Activated CD4-positive, alpha-beta T cell treated with anti-CD3 and anti-CD28 coated beads, Interleukin-10, Interleukin-2, amounts not matched to agents 100 ng/mL and 50 ng/mL, durations not matched to agents 16 hours and 8 hours (primary cell): ENCODE results near the gene JARID2.

ENCODE experiments used
- DNase-seq: peaks from one replicate; pipeline ENCODE4 v3.0.0-alpha.2; 2020

The JARID2 gene

DNA sequence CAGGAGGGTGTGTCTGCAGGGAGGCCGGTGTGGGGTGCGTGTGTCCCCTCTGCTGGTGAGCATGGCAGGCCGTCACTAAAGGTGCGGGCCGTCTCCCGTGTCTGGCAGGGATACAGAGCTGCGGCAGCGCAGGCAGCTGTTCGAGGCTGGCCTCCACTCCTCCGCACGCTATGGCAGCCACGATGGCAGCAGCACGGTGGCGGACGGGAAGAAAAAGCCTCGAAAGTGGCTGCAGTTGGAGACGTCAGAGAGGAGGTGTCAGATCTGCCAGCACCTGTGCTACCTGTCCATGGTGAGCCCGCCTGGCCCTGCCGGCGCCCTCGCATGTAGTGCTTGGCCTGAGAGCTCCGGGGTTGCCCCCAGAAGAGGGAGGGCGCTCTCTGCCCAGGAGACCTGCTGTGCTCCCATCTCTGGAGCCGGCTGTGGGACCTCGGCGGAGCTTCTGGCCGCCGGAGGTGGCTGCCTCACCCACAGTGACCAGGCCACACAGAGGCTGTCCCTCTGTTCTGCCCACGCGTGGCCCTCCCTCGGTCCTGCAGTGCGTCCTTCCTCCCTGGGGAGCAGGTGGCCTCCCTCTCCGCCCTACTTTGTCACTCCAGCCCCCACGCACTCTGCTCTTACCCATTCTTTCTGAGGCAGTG, 267.4 kb downstream of the JARID2 start:
- DNase-seq: no peak

DNA sequence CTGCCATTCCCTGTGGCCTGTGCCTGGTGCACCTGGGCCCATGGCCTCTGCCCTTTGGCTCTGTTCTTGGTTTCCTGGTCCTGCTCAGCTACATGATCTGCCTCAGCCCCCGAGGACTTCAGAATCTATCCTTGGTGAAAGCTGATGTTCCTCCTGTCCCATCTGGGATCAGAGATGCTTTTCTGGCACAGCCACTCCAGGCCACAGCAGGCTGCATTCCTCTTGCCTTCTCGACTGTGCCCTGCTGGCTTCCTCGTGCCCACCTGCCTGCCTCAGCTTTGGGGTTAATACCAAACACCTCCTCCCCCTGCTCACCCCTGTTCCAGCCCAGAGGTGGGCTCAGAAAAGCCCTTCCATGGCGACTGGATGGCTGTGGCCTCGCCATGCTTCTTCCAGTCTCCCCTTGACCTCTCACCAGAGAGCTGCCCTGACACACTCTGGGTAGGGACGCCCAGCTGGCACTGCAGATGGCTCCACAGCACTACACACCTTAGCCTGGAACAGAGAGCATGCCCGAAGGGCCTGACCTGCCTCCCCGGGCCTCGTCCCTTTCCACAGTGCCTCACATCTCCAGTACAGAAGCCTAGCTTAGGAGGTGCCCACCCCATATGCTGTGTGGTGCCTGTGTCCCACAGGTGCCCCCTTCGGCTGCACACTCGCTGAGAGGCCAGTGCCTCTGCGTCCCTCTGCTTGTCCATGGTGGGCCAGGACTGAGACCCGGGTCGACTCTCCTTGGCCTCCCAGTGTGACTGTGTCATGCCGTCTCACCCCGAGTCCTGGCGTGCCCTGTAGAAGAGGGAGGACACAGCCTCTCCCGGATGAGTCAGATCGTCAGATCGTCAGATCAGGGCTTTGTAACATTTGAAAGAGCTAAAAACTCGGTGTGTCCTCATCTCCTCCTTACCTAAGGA, 268.2 kb downstream of the JARID2 start:
- no peak for DNase-seq

- no peak for DNase-seq
Observed at GRCh38 chr6:15515226-15515625, 269.4 kb downstream of the JARID2 start.

DNA sequence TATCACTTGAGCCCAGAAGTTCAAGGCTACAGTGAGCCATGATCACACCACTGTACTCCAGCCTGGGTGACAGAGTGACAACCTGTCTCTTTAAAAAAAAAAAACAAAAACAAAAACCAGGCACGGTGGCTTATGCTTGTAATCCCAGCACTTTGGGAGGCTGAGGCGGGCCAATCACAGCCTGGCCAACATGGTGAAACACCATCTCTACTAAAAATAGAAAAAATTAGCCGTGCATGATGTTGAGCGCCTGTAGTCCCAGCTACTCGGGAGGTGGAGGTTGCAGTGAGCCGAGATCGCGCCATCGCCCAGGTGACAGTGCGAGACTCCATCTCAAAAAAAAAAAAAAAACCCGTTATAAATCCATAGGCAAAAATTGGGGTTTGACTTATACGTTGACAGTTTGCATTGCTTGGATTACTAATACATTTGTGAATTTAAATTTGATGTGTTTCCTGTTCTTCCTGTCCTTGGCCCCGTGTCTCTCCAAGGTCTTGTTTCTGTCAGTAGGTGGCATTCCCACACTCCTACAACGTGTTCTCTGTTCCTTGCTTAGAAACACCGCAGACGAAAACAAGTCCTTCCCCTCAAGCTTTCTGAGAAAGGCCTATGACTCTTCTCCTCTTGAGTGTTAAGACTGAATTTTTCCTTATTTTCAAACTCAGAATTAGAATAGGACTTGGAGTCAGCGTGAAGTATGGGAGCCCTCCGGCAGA, 269.9 kb downstream of the JARID2 start:
- no peak for DNase-seq

- DNase-seq: no peak
Observed at GRCh38 chr6:15516378-15516777, 270.5 kb downstream of the JARID2 start.

DNA sequence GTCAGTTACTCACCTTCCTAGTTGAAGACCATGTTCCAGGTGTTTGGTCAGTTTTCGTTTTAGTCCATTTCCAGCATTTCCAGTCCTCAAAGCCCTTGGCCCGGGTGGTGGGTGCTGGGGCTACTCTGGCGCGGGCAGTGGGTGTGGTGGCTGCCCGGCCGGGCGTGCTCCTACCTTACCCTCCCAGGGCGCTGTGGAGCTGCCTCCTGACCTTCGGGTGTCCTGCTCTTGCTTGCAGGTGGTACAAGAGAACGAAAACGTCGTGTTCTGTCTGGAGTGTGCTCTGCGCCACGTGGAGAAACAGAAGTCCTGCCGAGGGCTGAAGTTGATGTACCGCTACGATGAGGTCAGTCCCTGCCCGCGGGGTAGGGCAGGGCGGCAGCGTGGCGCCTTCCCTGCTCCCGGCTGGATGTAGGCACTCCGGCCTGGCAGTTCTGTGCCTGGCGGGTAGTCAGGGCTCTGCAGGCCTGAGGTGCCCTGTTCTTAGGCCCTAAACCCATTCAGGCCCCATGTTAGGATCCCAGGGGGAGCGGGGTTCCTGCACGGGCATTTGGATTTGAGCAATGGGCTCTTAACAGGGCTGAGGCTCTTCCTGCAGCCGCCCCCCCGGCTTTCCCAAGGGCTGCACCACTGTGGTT, 271.2 kb downstream of the JARID2 start:
- no peak for DNase-seq

- DNase-seq: no peak
Observed at GRCh38 chr6:15517600-15517999, 271.7 kb downstream of the JARID2 start.

GRCh38 chr6:15518057-15518456, 272.2 kb downstream of the JARID2 start:
- DNase-seq: no peak

- no peak for DNase-seq
Observed at GRCh38 chr6:15518878-15519277, 273.0 kb downstream of the JARID2 start.

- DNase-seq: no peak
Observed at GRCh38 chr6:15519681-15520080, 273.8 kb downstream of the JARID2 start.

- DNase-seq: no peak
Observed at GRCh38 chr6:15520626-15521203, 274.8 kb downstream of the JARID2 start.

DNA sequence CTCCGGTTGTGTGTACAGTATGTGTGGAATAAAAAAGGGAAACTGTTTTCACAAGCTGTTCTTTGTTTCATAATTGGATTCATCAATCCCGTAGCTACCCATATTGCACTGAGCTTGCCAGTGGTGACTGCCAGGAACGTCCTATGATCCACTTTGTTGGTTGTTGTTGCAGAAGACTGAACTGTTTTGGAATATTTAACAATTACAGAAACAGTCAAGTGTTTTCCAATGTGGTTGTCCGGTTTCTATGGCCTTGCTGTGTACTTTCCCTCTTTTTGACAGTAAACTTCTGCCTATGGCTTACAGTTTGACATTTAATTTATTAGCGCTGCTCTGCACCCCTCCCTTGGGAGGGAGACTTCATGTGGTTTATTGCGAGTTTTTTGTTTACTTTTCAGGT, 275.7 kb downstream of the JARID2 start:
- no peak for DNase-seq

GRCh38 chr6:15522026-15522425, 276.2 kb downstream of the JARID2 start:
- DNase-seq: no peak

DNA sequence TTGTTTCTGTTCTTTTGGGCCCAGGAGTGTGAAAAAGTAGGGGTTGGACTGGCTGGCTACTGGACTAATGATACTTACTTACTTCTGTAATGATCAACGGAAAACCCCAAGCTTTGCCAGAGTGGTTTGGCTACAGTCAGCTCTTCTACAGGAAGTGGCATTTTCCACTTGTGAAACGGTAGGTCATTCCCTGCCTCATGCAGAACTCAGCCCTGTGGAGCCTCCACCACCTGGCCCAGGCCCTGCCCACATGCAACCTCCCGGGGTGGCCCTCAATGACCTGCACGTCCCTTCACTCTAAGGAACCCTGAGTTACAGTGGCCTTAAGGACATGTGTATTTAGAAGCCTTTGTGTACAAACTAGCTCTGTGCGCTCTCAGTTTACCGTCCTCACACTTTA, 276.6 kb downstream of the JARID2 start:
- peak; percentile 44 for DNase-seq

DNA sequence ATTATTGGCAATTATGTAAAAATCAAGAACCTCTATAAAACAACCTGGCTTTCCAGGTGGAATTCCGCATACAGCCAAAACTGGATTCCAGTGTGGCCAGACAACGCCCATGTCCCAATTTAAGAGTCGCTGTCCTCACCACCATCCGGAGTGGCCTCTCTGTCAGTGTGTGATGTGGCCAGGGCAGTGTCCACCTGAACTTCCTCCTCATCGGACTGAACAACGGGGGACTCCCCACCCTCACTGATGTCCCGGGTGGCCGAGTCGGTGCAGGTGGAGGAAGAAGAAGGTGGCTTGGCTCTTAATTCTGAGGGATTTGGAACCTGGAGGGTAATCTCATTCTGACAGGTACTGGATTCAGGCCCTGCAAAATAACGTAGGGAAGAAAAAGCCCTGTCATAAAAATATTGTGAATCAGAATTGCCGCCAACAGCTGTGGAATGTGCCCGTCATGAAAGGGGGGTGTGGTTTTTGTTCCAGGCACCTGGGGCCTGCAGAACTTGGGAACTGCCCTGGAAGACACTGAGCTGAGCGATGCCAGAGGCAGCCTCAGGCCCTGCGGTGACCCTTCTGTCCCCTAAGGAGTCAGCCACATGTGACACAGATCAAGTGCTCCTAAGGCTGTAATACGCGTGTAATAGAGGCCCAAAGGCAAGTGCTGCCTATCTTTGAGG, 277.1 kb downstream of the JARID2 start:
- DNase-seq: no peak

- no peak for DNase-seq
Observed at GRCh38 chr6:15523679-15524630, 278.1 kb downstream of the JARID2 start.

DNA sequence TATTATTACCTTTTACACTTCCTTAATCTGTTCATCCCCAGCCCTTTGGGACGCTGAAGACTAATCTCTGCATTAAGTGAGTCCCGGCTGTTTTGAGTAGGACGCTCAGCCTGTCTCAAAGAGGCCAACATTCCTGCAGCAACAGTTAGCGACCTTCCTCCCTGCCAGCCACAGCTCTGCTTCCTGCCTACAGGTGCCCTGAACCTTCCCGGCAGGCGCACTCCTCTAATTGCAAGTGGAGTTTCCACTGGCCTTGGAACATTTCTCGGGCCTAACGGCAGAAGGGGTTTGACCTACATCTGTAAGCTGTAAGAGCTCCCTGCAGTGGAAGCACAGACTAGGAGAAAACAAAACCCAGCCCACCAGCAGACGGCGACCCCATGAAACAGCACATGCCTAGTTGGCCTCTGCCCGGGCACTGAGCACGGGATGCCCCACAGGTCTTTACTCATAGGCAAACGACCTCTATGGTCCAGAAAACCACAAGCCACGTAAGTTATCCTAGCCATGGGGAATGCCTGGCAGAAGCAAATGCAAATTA, 279.1 kb downstream of the JARID2 start:
- no peak for DNase-seq

DNA sequence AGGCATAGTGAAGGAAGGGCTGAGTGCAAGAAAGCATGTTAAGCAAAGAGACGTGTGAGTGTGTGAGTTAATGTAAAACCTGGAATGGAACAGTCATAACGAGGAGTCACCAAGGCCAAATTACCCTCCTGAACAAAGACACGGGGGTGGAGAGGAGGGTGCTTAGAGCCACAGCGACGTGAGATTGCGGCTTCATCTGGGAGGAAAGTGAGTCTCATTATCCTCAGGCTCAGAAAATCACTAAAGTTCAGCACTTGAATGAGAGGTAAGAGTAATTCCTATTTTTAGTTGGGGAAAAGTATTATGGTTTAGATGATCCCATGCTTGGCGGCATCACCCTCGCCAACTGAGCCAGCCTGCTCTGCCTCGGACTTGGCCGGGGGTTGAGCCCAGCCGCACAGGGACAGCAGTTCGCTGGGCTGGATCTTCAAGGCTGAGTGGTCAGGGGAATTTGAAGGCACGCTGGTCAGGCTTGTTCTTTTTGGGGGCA, 280.4 kb downstream of the JARID2 start:
- DNase-seq: no peak

GRCh38 chr6:15527838-15528617, 282.2 kb downstream of the JARID2 start:
- no peak for DNase-seq

DNA sequence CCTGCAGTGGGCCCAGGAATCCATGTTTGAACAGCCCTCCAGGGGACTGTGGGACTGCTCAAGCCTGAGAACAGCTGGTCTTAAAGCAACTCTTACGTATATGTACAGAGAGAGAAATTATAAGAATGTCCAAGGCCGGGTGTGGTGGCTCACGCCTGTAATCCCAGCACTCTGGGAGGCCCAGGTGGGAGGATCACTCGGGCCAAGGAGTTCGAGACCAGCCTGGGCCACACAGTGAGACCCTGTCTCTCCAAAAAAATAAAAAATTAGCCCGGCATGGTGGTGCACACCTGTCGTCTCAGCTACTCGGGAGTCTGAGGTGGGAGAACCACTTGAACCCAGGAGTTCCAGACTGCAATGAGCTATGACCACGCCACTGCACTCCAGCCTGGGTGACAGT, 283.0 kb downstream of the JARID2 start:
- DNase-seq: no peak
